CD14-positive monocyte (primary cell): Measurements from ENCODE around the gene SLFN13. TPM values are rescaled to one million over a fixed set of nuclear protein-coding genes. Genes with fewer than 3 reads are reported as not detected.

Source experiments
- DNase-seq, 3 donors: peaks; one replicate each; pipeline ENCODE4 v3.0.0-alpha.2; 2011 to 2022
- H2AFZ ChIP-seq: 2 replicates; pipeline ENCODE4 v1.6.0; 2012; ENCODE audit warnings: mild to moderate bottlenecking, low read depth, low read length, inconsistent platforms; ENCODE audit not compliant: insufficient read depth, poor library complexity, severe bottlenecking
- H3K27ac ChIP-seq, 2 donors: 1 replicate in 1 of 2; 2 replicates in 1 of 2; pipeline ENCODE4 v1.5.1; 2012 to 2013; ENCODE audit warnings: low read length in 2 of 2, control low read depth in 1 of 2, inconsistent platforms in 1 of 2, low read depth in 1 of 2, mild to moderate bottlenecking in 1 of 2
- H3K27me3 ChIP-seq, 2 donors: one replicate each; pipeline versions ENCODE4 v1.6.0 to v1.6.1; 2011 to 2013; ENCODE audit warnings: low read length in 2 of 2; ENCODE audit not compliant: control insufficient read depth in 2 of 2, insufficient read depth in 2 of 2
- H3K36me3 ChIP-seq, 2 donors: replicated peaks in 1 of 2; 1 replicate in 1 of 2; 2 replicates in 1 of 2; pipeline versions ENCODE4 v1.5.1 to v1.6.1; 2012 to 2013; ENCODE audit warnings: low read length in 2 of 2, control low read depth in 1 of 2, inconsistent platforms in 1 of 2, mild to moderate bottlenecking in 1 of 2; ENCODE audit not compliant: insufficient read depth in 2 of 2, control insufficient read depth in 1 of 2
- H3K4me1 ChIP-seq, 2 donors: 1 replicate in 1 of 2; 2 replicates in 1 of 2; pipeline versions ENCODE4 v1.5.1 to v1.6.1; 2012 to 2013; ENCODE audit warnings: low read length in 2 of 2, control low read depth in 1 of 2, inconsistent platforms in 1 of 2, mild to moderate bottlenecking in 1 of 2, moderate library complexity in 1 of 2; ENCODE audit not compliant: insufficient read depth in 2 of 2, control insufficient read depth in 1 of 2
- H3K4me2 ChIP-seq: replicated peaks from 2 replicates; pipeline ENCODE3; 2012; ENCODE audit warnings: low read length, moderate library complexity, mild to moderate bottlenecking; ENCODE audit not compliant: poor library complexity, severe bottlenecking; ENCODE audit errors: extremely low read depth
- H3K4me3 ChIP-seq, 3 experiments: fragments of 200-600 bp in 1 of 3; sonication (generic) in 1 of 3; replicated peaks in 1 of 3; 1 replicate in 2 of 3; 2 replicates in 1 of 3; pipeline ENCODE4 v1.5.1; 2011 to 2013; ENCODE audit warnings: low read length in 3 of 3, mild to moderate bottlenecking in 3 of 3, control low read depth in 2 of 3, low read depth in 2 of 3, inconsistent platforms in 1 of 3, moderate library complexity in 1 of 3
- H3K79me2 ChIP-seq: 2 replicates; pipeline ENCODE4 v1.6.0; 2012; ENCODE audit warnings: mild to moderate bottlenecking, control low read depth, inconsistent platforms, low read length, moderate library complexity; ENCODE audit not compliant: insufficient read depth
- H3K9ac ChIP-seq: 2 replicates; pipeline ENCODE4 v1.6.0; 2017; ENCODE audit warnings: low read length, mild to moderate bottlenecking; ENCODE audit not compliant: insufficient read depth, poor library complexity, severe bottlenecking
- H3K9me3 ChIP-seq, 2 donors: replicated peaks in 1 of 2; 1 replicate in 1 of 2; 2 replicates in 1 of 2; pipeline versions ENCODE4 v1.5.1 to v1.6.1; 2012 to 2013; ENCODE audit warnings: low read length in 2 of 2, control low read depth in 1 of 2; ENCODE audit not compliant: control insufficient read depth in 1 of 2, insufficient read depth in 1 of 2
- H4K20me1 ChIP-seq: 2 replicates; pipeline ENCODE4 v1.6.0; 2012; ENCODE audit warnings: mild to moderate bottlenecking, low read length, control low read depth, moderate library complexity; ENCODE audit not compliant: insufficient read depth
- H3K27ac Mint-ChIP-seq, 7 donors: one replicate each; pipeline ENCODE4 v1.8.0; 2020; ENCODE audit warnings: mild to moderate bottlenecking in 7 of 7, mixed read lengths in 7 of 7, moderate library complexity in 6 of 7, inconsistent platforms in 2 of 7
- H3K27me3 Mint-ChIP-seq, 3 donors: one replicate each; pipeline ENCODE4 v1.8.0; 2021 to 2022; ENCODE audit warnings: low read depth in 3 of 3, mild to moderate bottlenecking in 3 of 3, mixed read lengths in 3 of 3, moderate library complexity in 3 of 3, inconsistent platforms in 1 of 3
- H3K36me3 Mint-ChIP-seq, 2 donors: one replicate each; pipeline ENCODE4 v1.8.0; 2020; ENCODE audit warnings: mixed read lengths in 2 of 2, inconsistent platforms in 1 of 2, mild to moderate bottlenecking in 1 of 2
- H3K4me1 Mint-ChIP-seq: one replicate; pipeline ENCODE4 v1.8.0; 2020; ENCODE audit warnings: mild to moderate bottlenecking, mixed read lengths
- H3K4me3 Mint-ChIP-seq, 2 donors: one replicate each; pipeline ENCODE4 v1.8.0; 2020; ENCODE audit warnings: mild to moderate bottlenecking in 2 of 2, mixed read lengths in 2 of 2, moderate library complexity in 1 of 2
- H3K9me3 Mint-ChIP-seq, 7 donors: one replicate each; pipeline ENCODE4 v1.8.0; 2020 to 2022; ENCODE audit warnings: mixed read lengths in 7 of 7, mild to moderate bottlenecking in 6 of 7, moderate library complexity in 6 of 7, inconsistent platforms in 2 of 7
- CTCF ChIP-seq: fragments of 200-600 bp; IDR thresholded peaks from one replicate; pipeline ENCODE4 v1.8.0; 2022; ENCODE audit warnings: antibody characterized with exemption, mild to moderate bottlenecking
- WGBS: methylation state at CpG from one replicate; pipeline ENCODE4 v1.1.5; 2013; ENCODE audit warnings: missing lambda C conversion rate; ENCODE audit not compliant: insufficient coverage; 5-methylcytosine and 5-hydroxymethylcytosine counted together
- intact Hi-C, 2 donors: fragments of 100-400 bp; cut with micrococcal nuclease; formaldehyde crosslinking; loops; one replicate each; pipeline versions ENCODE4 v1.15.0 to v1.15.1; 2023
- polyA plus RNA-seq, 3 donors: library from polyadenylated mRNA; depleted of rRNA in 1 of 3; unstranded in 2 of 3; stranded (reverse) in 1 of 3; fragments of 300-500 nt in 2 of 3; fragments of >200 nt in 1 of 3; fragmentation: Illumina TruSeq in 2 of 3; gene quantifications; 1 replicate in 2 of 3; 2 replicates in 1 of 3; pipeline ENCODE4 v1.2.3, GENCODE V29; 2012 to 2021

Gene SLFN13
- polyA plus RNA-seq, 3 donors, result 1.8 to 3.0 (median 2.7) TPM

- Histone ChIP-seq H3K4me2 (no peak overlapping the region), H3K9me3 (peaks cover 17 to 75% of the 10 kb centered on the region in 2 donors), H3K36me3 (no peaks in the 10 kb centered on the region), H3K9ac (no peak overlapping the region), H3K27me3 (peaks cover 96 to 100% of the 10 kb centered on the region in 2 donors), H2AFZ (no peak overlapping the region), H3K27ac (no peak overlapping the region), H4K20me1 (no peaks in the 10 kb centered on the region), H3K79me2 (no peaks in the 10 kb centered on the region), H3K4me3 (no peak overlapping the region), H3K4me1 (peaks cover 16 to 38% of the 10 kb centered on the region in 2 donors)
- DNase-seq, result no peak
- peaks cover 10 to 69% (median 46%) of the 10 kb centered on the region in 7 donors for H3K9me3 Mint-ChIP-seq
- intact Hi-C loops, result loop anchor here in 1 of 2 donors (10.0 kb wide), 1 partner anchor 1442 kb away; the partner anchor contains the start of gene LHX1
- TF ChIP-seq CTCF, result no peak
- H3K27me3 Mint-ChIP-seq, result peaks cover 93 to 98% (median 94%) of the 10 kb centered on the region in 3 donors
- H3K36me3 Mint-ChIP-seq, result peaks cover 32 to 39% of the 10 kb centered on the region in 2 donors
- WGBS, result no CpG with 5 or more reads among the region's 2 CpGs
- peaks cover 49% of the 10 kb centered on the region for H3K4me1 Mint-ChIP-seq
- peak overlapping the region in 1 of 2 donors; percentile 96 for H3K4me3 Mint-ChIP-seq
- H3K27ac Mint-ChIP-seq, result no peak overlapping the region
Measured at GRCh38 chr17:35493040-35493439, 44.5 kb upstream of the SLFN13 start.

GRCh38 chr17:35491417-35491816 lies 42.9 kb upstream of the SLFN13 start:
- no peak for TF ChIP-seq CTCF
- no peak overlapping the region for H3K4me3 ChIP-seq
- Mint-ChIP-seq H3K27me3 (peaks cover 81 to 91% (median 86%) of the 10 kb centered on the region in 3 donors), H3K4me3 (peak overlapping the region in 1 of 2 donors; percentile 96), H3K4me1 (peaks cover 51% of the 10 kb centered on the region), H3K27ac (no peak overlapping the region), H3K36me3 (peaks cover 28 to 35% of the 10 kb centered on the region in 2 donors), H3K9me3 (peaks cover 10 to 67% (median 45%) of the 10 kb centered on the region in 7 donors)
- no peak for DNase-seq
- no peak overlapping the region for H3K4me2 ChIP-seq
- no peaks in the 10 kb centered on the region for H3K36me3 ChIP-seq
- H3K27ac ChIP-seq, result no peak overlapping the region
- peaks cover 80 to 90% of the 10 kb centered on the region in 2 donors for H3K27me3 ChIP-seq
- no peak overlapping the region for H2AFZ ChIP-seq
- peaks cover 17 to 68% of the 10 kb centered on the region in 2 donors for H3K9me3 ChIP-seq
- H3K79me2 ChIP-seq, result no peaks in the 10 kb centered on the region
- WGBS, result 60% methylated on average over 1 of the region's 3 CpGs
- no peak overlapping the region for H3K9ac ChIP-seq
- no peaks in the 10 kb centered on the region for H4K20me1 ChIP-seq
- intact Hi-C loops, result loop anchor here in 1 of 2 donors (10.0 kb wide), 1 partner anchor 1443 kb away; the partner anchor contains the start of gene LHX1
- H3K4me1 ChIP-seq, result peaks cover 20 to 43% of the 10 kb centered on the region in 2 donors
